B cell (primary cell): ENCODE results near the gene SHMT2. TPM values are rescaled to one million over a fixed set of nuclear protein-coding genes. Genes with fewer than 3 reads are reported as not detected.
A peak's percentile ranks its signal among the peaks of the same experiment; 100 is the strongest.

ENCODE experiments used
- ATAC-seq: fragments of 200-7000 bp; cut with Tn5 transposase; one replicate; pipeline ENCODE4 v1.10.0; 2021; ENCODE audit warnings: low read depth, mild to moderate bottlenecking, moderate number of reproducible peaks, moderate library complexity
- CTCF ChIA-PET: fragments of 350-600 bp; sonication (Branson Sonifier 250); formaldehyde crosslinking; loops from one replicate; lab custom pipeline; 2021; ENCODE audit warnings: antibody characterized with exemption, inconsistent platforms; lab: Charles Lee
- POLR2A ChIA-PET: fragments of 350-600 bp; sonication (Branson Sonifier 250); formaldehyde crosslinking; loops from one replicate; lab custom pipeline; 2021; ENCODE audit warnings: antibody characterized with exemption; lab: Charles Lee
- DNase-seq: peaks from one replicate; pipeline ENCODE4 v3.0.0; 2013
- H2AFZ ChIP-seq: 2 replicates; pipeline ENCODE4 v1.6.1; 2012; ENCODE audit warnings: mild to moderate bottlenecking, low read depth, low read length; ENCODE audit not compliant: insufficient read depth, poor library complexity, severe bottlenecking
- H3K27ac ChIP-seq, 2 donors: 1 replicate in 1 of 2; 2 replicates in 1 of 2; pipeline ENCODE4 v1.5.1; 2012 to 2013; ENCODE audit warnings: low read length in 2 of 2, mild to moderate bottlenecking in 2 of 2, moderate library complexity in 1 of 2
- H3K27me3 ChIP-seq, 4 experiments: fragments of 200-600 bp in 1 of 4; sonication (generic) in 1 of 4; replicated peaks in 1 of 4; 1 replicate in 2 of 4; 2 replicates in 2 of 4; pipeline versions ENCODE4 v1.6.1 to v1.7.0; 2013 to 2016; ENCODE audit warnings: low read length in 3 of 4, mild to moderate bottlenecking in 2 of 4, mixed read lengths in 1 of 4, moderate library complexity in 1 of 4; ENCODE audit not compliant: insufficient read depth in 4 of 4, control insufficient read depth in 3 of 4; ENCODE audit errors: control extremely low read depth in 1 of 4
- H3K36me3 ChIP-seq, 2 experiments: replicated peaks in 1 of 2; 1 replicate in 1 of 2; 2 replicates in 1 of 2; pipeline versions ENCODE4 v1.6.1 to v1.7.1; 2013; ENCODE audit warnings: low read length in 1 of 2; ENCODE audit not compliant: insufficient read depth in 2 of 2, control insufficient read depth in 1 of 2; ENCODE audit errors: control extremely low read depth in 1 of 2, extremely low read depth in 1 of 2
- H3K4me1 ChIP-seq, 2 donors: fragments of 200-600 bp in 1 of 2; sonication (generic) in 1 of 2; 1 replicate in 1 of 2; 2 replicates in 1 of 2; pipeline versions ENCODE4 v1.5.1 to v1.6.1; 2013 to 2017; ENCODE audit warnings: low read length in 2 of 2; ENCODE audit not compliant: control insufficient read depth in 2 of 2, insufficient read depth in 2 of 2
- H3K4me2 ChIP-seq: replicated peaks from 2 replicates; pipeline ENCODE3; 2012; ENCODE audit warnings: mild to moderate bottlenecking, low read depth, low read length; ENCODE audit not compliant: poor library complexity, severe bottlenecking
- H3K4me3 ChIP-seq, 5 experiments: fragments of 200-600 bp in 1 of 5; sonication (generic) in 1 of 5; 1 replicate in 3 of 5; 2 replicates in 2 of 5; pipeline versions ENCODE4 v1.5.1 to v1.7.0; 2011 to 2016; ENCODE audit warnings: low read length in 4 of 5, mild to moderate bottlenecking in 4 of 5, low read depth in 2 of 5, control low read depth in 1 of 5, moderate library complexity in 1 of 5; ENCODE audit not compliant: insufficient read depth in 1 of 5; ENCODE audit errors: control extremely low read depth in 1 of 5, extremely low read depth in 1 of 5
- H3K79me2 ChIP-seq: fragments of 200-600 bp; sonication (generic); one replicate; pipeline ENCODE4 v1.6.0; 2016; ENCODE audit warnings: low read length; ENCODE audit not compliant: control insufficient read depth, insufficient read depth
- H3K9ac ChIP-seq: fragments of 200-600 bp; sonication (generic); 2 replicates; pipeline ENCODE4 v1.6.1; 2017; ENCODE audit warnings: mild to moderate bottlenecking, low read length, moderate library complexity
- H3K9me3 ChIP-seq, 3 donors: one replicate each; pipeline versions ENCODE4 v1.6.1 to v1.7.1; 2013; ENCODE audit warnings: low read length in 2 of 3; ENCODE audit not compliant: control insufficient read depth in 2 of 3, insufficient read depth in 1 of 3; ENCODE audit errors: control extremely low read depth in 1 of 3
- H4K20me1 ChIP-seq: 2 replicates; pipeline ENCODE4 v1.6.0; 2012; ENCODE audit warnings: mild to moderate bottlenecking, low read length; ENCODE audit not compliant: insufficient read depth, control insufficient read depth, poor library complexity, severe bottlenecking
- H3K27ac Mint-ChIP-seq: one replicate; pipeline ENCODE4 v1.8.0; 2021; ENCODE audit warnings: mixed read lengths
- H3K27me3 Mint-ChIP-seq: one replicate; pipeline ENCODE4 v1.8.0; 2021; ENCODE audit warnings: mixed read lengths
- H3K4me1 Mint-ChIP-seq: one replicate; pipeline ENCODE4 v1.8.0; 2021; ENCODE audit warnings: mixed read lengths
- H3K4me3 Mint-ChIP-seq: one replicate; pipeline ENCODE4 v1.8.0; 2021; ENCODE audit warnings: mixed read lengths
- H3K9me3 Mint-ChIP-seq: one replicate; pipeline ENCODE4 v1.8.0; 2022; ENCODE audit warnings: mixed read lengths; ENCODE audit not compliant: insufficient read depth
- CTCF ChIP-seq: fragments of 200-600 bp; IDR thresholded peaks from one replicate; pipeline ENCODE4 v1.8.0; 2022; ENCODE audit warnings: antibody characterized with exemption, mild to moderate bottlenecking
- EZH2 ChIP-seq: IDR thresholded peaks from 2 replicates; pipeline ENCODE4 v1.6.1; 2012; ENCODE audit warnings: borderline replicate concordance, low read depth, mild to moderate bottlenecking, moderate library complexity, low read length; ENCODE audit not compliant: insufficient read depth, poor library complexity, severe bottlenecking
- WGBS: methylation state at CpG from one replicate; pipeline ENCODE4 v1.1.5; 2013; ENCODE audit warnings: missing lambda C conversion rate; ENCODE audit not compliant: insufficient coverage; 5-methylcytosine and 5-hydroxymethylcytosine counted together
- intact Hi-C: fragments of 100-400 bp; cut with micrococcal nuclease; formaldehyde crosslinking; loops from one replicate; pipeline ENCODE4 v1.10.0; 2022
- polyA plus RNA-seq: library from polyadenylated mRNA; depleted of rRNA; stranded (reverse); fragments of >200 nt; gene quantifications from 2 replicates; pipeline ENCODE4 v1.2.3, GENCODE V29; 2012
- total RNA-seq, 2 donors: library from RNA; stranded (reverse); fragments of 120-200 nt in 1 of 2; gene quantifications; 1 replicate in 1 of 2; 2 replicates in 1 of 2; pipeline versions ENCODE4 v1.2.3 to v1.2.4, GENCODE V29; 2013 to 2022

Gene SHMT2
- total and polyA plus RNA-seq, 2 donors (not counting 1 experiment from before 2014, with no cell fraction given): 166 to 236 TPM

GRCh38 chr12:57278465-57279381, 49.2 kb downstream of the SHMT2 start:
- H3K9ac ChIP-seq: no peak overlapping the region
- TF ChIP-seq EZH2: no peak
- no peak for TF ChIP-seq CTCF
- peaks cover 30% of the 10 kb centered on the region for H3K4me1 Mint-ChIP-seq
- H3K36me3 ChIP-seq: peaks cover 0 to 47% of the 10 kb centered on the region in 2 experiments
- no peaks in the 10 kb centered on the region for H3K9me3 ChIP-seq
- WGBS: 94% methylated on average over 11 of the region's 15 CpGs
- H3K4me3 Mint-ChIP-seq: no peak overlapping the region
- POLR2A ChIA-PET: interaction anchor here (0.6 kb wide), 1 partner anchor 140 kb away, joined by 3 read pairs; no protein-coding TSS in a partner anchor
- ATAC-seq: no peak
- no peaks in the 10 kb centered on the region for H3K79me2 ChIP-seq
- no peaks in the 10 kb centered on the region for H4K20me1 ChIP-seq
- no peaks in the 10 kb centered on the region for H3K9me3 Mint-ChIP-seq
- H3K4me3 ChIP-seq: no peak overlapping the region
- CTCF ChIA-PET: interaction anchor here (0.8 to 1.2 kb wide), 4 partner anchors 10 to 65 kb away, joined by 3 to 5 read pairs (median 3); no protein-coding TSS in a partner anchor
- no peaks in the 10 kb centered on the region for H3K27me3 ChIP-seq
- H2AFZ ChIP-seq: no peak overlapping the region
- H3K27ac ChIP-seq: no peak overlapping the region
- peaks cover 15 to 17% of the 10 kb centered on the region in 2 donors for H3K4me1 ChIP-seq
- intact Hi-C loops: no loop called here
- no peak for DNase-seq
- no peak overlapping the region for H3K4me2 ChIP-seq
- no peaks in the 10 kb centered on the region for H3K27me3 Mint-ChIP-seq
- peak overlapping the region; percentile 27 for H3K27ac Mint-ChIP-seq
